ENCODE results near the gene TAF4. TPM values are rescaled to one million over a fixed set of nuclear protein-coding genes. Genes with fewer than 3 reads are reported as not detected.

TAF4 gene
- total RNA-seq, 1 experiment from 2014 or later = 21.0 TPM

DNA sequence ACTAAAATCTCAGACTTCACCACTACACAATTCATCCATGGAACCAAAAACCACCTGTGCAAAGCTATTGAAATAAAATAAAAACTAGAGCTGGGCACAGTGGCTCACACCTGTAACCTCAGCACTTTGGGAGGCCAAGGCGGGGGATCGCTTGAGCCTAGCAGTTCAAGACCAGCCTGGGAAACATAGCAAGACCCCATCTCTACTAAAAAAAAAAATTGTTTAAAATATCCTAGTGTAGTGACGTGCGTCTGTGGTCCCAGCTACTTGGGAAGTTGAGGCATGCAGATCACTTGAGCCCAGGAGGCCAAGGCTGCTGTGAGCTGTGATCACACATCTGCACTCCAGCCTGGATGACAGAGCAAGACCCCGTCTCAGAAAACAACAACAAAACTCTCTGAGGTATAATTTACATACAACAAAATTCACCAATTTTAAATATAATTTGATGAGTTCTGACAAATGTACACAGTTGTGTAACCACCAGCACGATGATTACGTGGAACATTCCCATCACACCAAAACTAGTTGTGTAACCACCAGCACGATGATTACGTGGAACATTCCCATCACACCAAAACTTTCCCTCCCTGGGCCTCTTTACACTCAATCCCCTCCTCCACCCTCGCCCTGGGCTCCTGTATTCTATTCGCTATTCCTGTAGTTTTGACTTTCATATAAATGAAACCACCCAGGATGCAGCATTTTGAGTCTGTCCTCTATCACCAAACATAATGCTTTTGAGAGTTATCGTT, 107.5 kb downstream of the TAF4 start:
- POLR2A ChIA-PET = no interaction called here
- in situ Hi-C loops (cut with HindIII; ENCODE audit: low pct_unique_long_range_greater_than_20kb, low sequenced_read_pairs) = no loop called here
- CTCF ChIA-PET = no interaction called here

DNA sequence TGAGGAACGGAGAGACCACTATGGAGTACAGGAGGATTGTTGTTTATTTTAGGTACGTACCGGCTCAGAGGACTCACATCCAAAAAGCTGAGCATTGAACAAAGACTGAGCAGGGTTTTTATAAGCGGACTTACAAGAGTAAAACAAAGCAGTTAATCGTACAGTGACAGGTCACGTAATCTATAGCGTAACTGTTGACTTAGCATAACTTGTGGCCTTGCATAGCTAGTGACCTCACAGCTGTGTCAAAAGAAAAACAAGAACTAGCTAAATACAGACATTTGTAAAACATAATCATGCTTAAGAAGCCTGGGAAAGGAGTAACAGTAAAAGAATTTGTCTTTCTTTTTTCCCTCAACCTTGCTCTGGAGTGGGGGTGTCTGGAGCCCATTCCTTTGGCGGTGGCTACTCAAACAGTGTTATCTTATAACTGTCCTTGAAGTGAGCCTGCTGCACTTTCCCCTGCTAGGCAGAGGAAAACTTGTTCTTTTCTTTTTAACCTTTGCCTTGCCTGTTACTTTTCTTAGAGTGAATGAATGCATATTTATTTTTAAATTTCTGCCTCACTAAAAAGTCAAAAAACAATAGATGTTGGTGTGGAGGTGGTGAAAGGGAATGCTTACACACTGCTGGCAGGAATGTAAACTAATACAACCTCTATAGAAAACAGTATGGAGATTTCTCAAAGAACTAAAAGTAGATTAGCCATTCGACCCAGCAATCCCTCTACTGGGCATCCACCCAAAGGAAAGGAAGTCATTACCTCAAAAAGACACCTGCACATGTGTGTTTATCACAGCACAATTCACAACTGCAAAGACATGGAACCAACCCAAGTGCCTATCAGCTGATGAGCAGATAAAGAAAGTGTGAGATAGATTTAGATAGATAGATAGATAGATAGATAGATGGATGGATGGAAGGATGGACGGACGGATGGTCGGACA, 109.0 kb downstream of the TAF4 start:
- TF ChIP-seq, protein P1, sequence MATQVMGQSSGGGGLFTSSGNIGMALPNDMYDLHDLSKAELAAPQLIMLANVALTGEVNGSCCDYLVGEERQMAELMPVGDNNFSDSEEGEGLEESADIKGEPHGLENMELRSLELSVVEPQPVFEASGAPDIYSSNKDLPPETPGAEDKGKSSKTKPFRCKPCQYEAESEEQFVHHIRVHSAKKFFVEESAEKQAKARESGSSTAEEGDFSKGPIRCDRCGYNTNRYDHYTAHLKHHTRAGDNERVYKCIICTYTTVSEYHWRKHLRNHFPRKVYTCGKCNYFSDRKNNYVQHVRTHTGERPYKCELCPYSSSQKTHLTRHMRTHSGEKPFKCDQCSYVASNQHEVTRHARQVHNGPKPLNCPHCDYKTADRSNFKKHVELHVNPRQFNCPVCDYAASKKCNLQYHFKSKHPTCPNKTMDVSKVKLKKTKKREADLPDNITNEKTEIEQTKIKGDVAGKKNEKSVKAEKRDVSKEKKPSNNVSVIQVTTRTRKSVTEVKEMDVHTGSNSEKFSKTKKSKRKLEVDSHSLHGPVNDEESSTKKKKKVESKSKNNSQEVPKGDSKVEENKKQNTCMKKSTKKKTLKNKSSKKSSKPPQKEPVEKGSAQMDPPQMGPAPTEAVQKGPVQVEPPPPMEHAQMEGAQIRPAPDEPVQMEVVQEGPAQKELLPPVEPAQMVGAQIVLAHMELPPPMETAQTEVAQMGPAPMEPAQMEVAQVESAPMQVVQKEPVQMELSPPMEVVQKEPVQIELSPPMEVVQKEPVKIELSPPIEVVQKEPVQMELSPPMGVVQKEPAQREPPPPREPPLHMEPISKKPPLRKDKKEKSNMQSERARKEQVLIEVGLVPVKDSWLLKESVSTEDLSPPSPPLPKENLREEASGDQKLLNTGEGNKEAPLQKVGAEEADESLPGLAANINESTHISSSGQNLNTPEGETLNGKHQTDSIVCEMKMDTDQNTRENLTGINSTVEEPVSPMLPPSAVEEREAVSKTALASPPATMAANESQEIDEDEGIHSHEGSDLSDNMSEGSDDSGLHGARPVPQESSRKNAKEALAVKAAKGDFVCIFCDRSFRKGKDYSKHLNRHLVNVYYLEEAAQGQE (IDR thresholded peaks at IDR 0.05; ENCODE audit: insufficient read depth in 1 of 2, low read depth in 2 of 2, low read length in 1 of 2) = no peak
- TF ChIP-seq SIN3A (IDR thresholded peaks at IDR 0.05; ENCODE audit: borderline replicate concordance, insufficient read depth, low read depth, low read length) = no peak
- TF ChIP-seq TCF7L2 (IDR thresholded peaks at IDR 0.05; ENCODE audit: low read depth, low read length) = no peak
- TF ChIP-seq POLR2AphosphoS5 (IDR thresholded peaks at IDR 0.05; ENCODE audit: low read depth, low read length) = no peak
- TF ChIP-seq, protein P2, sequence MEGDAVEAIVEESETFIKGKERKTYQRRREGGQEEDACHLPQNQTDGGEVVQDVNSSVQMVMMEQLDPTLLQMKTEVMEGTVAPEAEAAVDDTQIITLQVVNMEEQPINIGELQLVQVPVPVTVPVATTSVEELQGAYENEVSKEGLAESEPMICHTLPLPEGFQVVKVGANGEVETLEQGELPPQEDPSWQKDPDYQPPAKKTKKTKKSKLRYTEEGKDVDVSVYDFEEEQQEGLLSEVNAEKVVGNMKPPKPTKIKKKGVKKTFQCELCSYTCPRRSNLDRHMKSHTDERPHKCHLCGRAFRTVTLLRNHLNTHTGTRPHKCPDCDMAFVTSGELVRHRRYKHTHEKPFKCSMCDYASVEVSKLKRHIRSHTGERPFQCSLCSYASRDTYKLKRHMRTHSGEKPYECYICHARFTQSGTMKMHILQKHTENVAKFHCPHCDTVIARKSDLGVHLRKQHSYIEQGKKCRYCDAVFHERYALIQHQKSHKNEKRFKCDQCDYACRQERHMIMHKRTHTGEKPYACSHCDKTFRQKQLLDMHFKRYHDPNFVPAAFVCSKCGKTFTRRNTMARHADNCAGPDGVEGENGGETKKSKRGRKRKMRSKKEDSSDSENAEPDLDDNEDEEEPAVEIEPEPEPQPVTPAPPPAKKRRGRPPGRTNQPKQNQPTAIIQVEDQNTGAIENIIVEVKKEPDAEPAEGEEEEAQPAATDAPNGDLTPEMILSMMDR (IDR thresholded peaks at IDR 0.05) = no peak
- in situ Hi-C loops (cut with HindIII; ENCODE audit: low pct_unique_long_range_greater_than_20kb, low sequenced_read_pairs) = no loop called here
- no TSS peak for BruUV-seq (replicated peaks)
- Histone ChIP-seq H3K9me3 (ENCODE audit: control insufficient read depth, insufficient read depth, low read depth, low read length) (no peaks in the 10 kb centered on the region), H3K27me3 (ENCODE audit: control insufficient read depth, insufficient read depth, low read length) (no peaks in the 10 kb centered on the region; the same call in 1 of the 2 replicates), H3K4me1 (ENCODE audit: control insufficient read depth, insufficient read depth, low read length) (no peaks in the 10 kb centered on the region), H3K4me3 (ENCODE audit: low read depth in 2 of 2, low read length in 2 of 2) (no peak overlapping the region), H3K27ac (ENCODE audit: low read length) (no peak overlapping the region), H3K36me3 (ENCODE audit: control insufficient read depth, insufficient read depth, low read length) (no peaks in the 10 kb centered on the region)
- 0 out of 2 replicates have a peak, but pooled peaks have one; percentile 13 for ATAC-seq
- intact Hi-C loops (cut with micrococcal nuclease; ENCODE audit: unreplicated experiment) = no loop called here
- ChIA-PET CTCF (no interaction called here), POLR2A (no interaction called here)
- peak; percentile 15 for DNase-seq (ENCODE audit: low read depth, low spot score)

More for the DNA sequence above, 107.5 kb downstream of the TAF4 start:
- intact Hi-C loops (cut with micrococcal nuclease; ENCODE audit: unreplicated experiment) = no loop called here
- no peak for ATAC-seq
- no peaks in the 10 kb centered on the region for H3K9me3 ChIP-seq (ENCODE audit: control insufficient read depth, insufficient read depth, low read depth, low read length)
- TF ChIP-seq, protein P2 (IDR thresholded peaks at IDR 0.05) = no peak
- TF ChIP-seq TCF7L2 (IDR thresholded peaks at IDR 0.05; ENCODE audit: low read depth, low read length) (no peak), POLR2AphosphoS5 (IDR thresholded peaks at IDR 0.05; ENCODE audit: low read depth, low read length) (no peak), SIN3A (IDR thresholded peaks at IDR 0.05; ENCODE audit: borderline replicate concordance, insufficient read depth, low read depth, low read length) (no peak)
- TF ChIP-seq, protein P1 (IDR thresholded peaks at IDR 0.05; ENCODE audit: insufficient read depth in 1 of 2, low read depth in 2 of 2, low read length in 1 of 2) = no peak
- H3K36me3 ChIP-seq (ENCODE audit: control insufficient read depth, insufficient read depth, low read length) = no peaks in the 10 kb centered on the region
- no TSS peak for BruUV-seq (replicated peaks)
- no peak overlapping the region for H3K4me3 ChIP-seq (ENCODE audit: low read depth in 2 of 2, low read length in 2 of 2)
- no peak for DNase-seq (ENCODE audit: low read depth, low spot score)
- no peak overlapping the region for H3K27ac ChIP-seq (ENCODE audit: low read length)
- H3K4me1 ChIP-seq (ENCODE audit: control insufficient read depth, insufficient read depth, low read length) = no peaks in the 10 kb centered on the region
- H3K27me3 ChIP-seq (ENCODE audit: control insufficient read depth, insufficient read depth, low read length) = no peaks in the 10 kb centered on the region; the same call in 1 of the 2 replicates

Data from Panc1 (cell line).